ENCODE data around the gene NR3C1. TPM values are rescaled to one million over a fixed set of nuclear protein-coding genes. Genes with fewer than 3 reads are reported as not detected.

NR3C1 gene
- total RNA-seq, 6 experiments from 2014 or later: 27.3 to 60.1 (median 47.2) TPM

DNA sequence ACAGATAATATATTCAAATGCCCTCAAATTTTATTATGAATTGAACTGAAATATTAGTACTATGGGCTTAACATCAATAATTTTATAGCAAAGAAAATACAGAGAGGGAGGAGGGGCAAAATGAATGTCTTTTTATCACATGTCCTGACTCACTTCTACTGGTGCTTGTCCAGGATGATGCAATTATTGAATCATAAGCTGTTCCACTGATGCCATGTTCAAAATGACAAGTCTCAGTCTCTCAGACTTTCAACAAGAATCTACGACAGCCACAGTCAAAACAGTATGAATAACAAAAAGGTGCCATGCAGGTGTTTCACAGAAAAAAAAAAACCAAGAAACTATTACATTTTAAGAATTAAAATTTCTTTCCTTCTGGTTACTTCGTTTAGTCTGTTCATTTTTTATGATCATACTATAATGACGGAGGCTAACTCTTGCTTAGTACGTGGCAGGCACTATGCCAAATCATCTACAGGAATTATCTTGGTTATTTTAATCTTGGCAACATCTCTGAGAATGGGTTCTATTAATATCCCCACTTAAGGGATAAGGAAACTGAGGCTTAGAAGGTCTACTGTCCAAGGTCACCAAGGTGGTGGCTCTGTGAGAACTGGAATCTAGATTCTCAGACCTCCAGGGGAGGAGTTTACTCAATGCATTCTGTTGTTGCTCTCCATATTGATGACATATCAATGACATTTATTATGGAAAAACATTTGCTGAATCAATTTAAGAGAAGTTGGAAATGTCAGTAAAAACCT lies 61.5 kb downstream of the NR3C1 start:
- WGBS (ENCODE audit: insufficient coverage, low coverage, low lambda C conversion rate, missing lambda C conversion rate): 69% methylated on average over 4 of the region's 4 CpGs
- intact Hi-C loops (cut with DNase I): no loop called here
- Histone ChIP-seq H3K27ac (no peak overlapping the region), H3K9me3 (no peaks in the 10 kb centered on the region), H3K36me3 (no peaks in the 10 kb centered on the region), H3K4me1 (peaks cover 0 to 36% (median 14%) of the 10 kb centered on the region in 4 donors), H3K27me3 (no peaks in the 10 kb centered on the region), H3K4me3 (no peak overlapping the region)
- DNase-seq (no peak), ATAC-seq (peak in 3 of 4 donors; percentile 30 to 55 (median 54))
- TF ChIP-seq, protein P1, sequence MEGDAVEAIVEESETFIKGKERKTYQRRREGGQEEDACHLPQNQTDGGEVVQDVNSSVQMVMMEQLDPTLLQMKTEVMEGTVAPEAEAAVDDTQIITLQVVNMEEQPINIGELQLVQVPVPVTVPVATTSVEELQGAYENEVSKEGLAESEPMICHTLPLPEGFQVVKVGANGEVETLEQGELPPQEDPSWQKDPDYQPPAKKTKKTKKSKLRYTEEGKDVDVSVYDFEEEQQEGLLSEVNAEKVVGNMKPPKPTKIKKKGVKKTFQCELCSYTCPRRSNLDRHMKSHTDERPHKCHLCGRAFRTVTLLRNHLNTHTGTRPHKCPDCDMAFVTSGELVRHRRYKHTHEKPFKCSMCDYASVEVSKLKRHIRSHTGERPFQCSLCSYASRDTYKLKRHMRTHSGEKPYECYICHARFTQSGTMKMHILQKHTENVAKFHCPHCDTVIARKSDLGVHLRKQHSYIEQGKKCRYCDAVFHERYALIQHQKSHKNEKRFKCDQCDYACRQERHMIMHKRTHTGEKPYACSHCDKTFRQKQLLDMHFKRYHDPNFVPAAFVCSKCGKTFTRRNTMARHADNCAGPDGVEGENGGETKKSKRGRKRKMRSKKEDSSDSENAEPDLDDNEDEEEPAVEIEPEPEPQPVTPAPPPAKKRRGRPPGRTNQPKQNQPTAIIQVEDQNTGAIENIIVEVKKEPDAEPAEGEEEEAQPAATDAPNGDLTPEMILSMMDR (IDR thresholded peaks at IDR 0.05): no peak
- TF ChIP-seq POLR2A (IDR thresholded peaks at IDR 0.05): no peak

DNA sequence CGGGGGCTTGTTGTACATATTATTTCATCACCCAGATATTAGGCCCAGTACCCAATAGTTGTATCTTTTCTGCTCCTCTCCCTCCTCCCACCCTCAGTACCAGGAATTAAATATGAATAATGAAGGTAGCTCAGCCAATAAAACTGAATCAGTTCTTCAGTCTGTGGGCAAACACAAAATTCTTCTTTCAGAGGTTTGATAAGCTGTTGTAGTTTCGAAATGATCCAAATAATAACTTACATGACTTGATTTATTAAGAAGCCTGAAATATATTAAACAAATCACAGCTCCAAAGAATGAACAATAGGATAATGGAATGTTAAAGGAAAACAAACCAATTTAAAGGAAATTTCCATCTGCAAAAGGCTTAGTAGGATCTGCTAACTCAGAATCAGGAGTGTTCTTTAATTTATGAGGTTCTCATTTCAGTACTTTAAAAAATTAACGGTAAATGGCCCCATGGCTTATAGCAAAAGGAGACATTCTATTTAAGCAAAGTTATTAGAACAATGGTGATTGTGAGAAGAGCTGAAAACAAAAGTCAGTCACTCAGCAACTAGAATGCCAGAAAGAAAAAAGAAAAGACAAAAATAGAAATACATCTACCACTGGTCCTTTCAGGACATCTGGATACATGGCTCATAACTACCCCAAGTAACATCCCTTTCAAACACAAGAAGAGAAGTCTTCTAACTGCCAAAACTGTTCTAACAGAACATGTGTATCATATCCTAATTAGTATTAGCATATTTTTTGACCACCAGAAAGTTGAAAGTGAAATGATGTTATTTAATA lies 62.4 kb downstream of the NR3C1 start:
- TF ChIP-seq, protein P1 (IDR thresholded peaks at IDR 0.05): no peak
- no peak for TF ChIP-seq POLR2A (IDR thresholded peaks at IDR 0.05)
- ATAC-seq (no peak), DNase-seq (no peak)
- no peak overlapping the region for H3K4me3 ChIP-seq
- WGBS (ENCODE audit: insufficient coverage, low coverage, low lambda C conversion rate, missing lambda C conversion rate): 95% methylated on average over 3 of the region's 3 CpGs
- H3K27me3 ChIP-seq: no peaks in the 10 kb centered on the region
- no peaks in the 10 kb centered on the region for H3K36me3 ChIP-seq
- peaks cover 0 to 27% (median 12%) of the 10 kb centered on the region in 4 donors for H3K4me1 ChIP-seq
- no peaks in the 10 kb centered on the region for H3K9me3 ChIP-seq
- no peak overlapping the region for H3K27ac ChIP-seq
- intact Hi-C loops (cut with DNase I): no loop called here

DNA sequence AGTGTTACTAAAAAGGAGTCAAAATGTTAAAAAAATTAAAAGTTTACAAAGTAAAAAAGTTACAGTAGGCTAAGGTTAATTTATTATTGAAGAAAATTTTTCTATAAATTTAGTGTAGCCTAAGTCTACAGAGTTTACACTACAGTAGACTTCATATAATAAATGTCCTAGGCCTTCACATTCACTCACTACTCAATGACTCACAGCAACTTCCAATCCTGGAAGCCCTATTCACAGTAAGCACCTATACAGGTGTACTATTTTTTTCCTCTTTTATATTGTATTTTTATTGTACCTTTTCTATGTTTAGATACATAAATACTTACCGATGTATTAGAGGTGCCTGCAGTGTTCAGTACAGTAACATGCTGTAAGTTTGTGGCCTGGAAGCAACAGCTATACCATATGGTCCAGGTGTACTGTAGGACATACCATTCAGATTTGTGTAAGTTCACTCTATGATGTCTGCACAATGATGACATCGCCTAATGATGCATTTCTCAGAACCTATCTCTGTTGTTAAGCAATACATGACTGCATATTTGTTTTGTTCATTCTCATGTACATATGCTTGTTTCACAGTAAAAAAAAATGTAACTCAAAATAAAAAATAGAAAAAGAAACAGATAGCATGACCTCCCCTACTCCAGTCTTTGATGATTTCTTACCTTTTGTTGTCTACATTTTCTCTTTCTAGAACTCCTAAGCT lies 64.7 kb downstream of the NR3C1 start:
- DNase-seq (no peak), ATAC-seq (peak in 2 of 4 donors; percentile 23 to 52)
- 88% methylated on average over 2 of the region's 2 CpGs for whole genome bisulfite sequencing (ENCODE audit: insufficient coverage, low coverage, low lambda C conversion rate, missing lambda C conversion rate)
- peaks cover 0 to 15% (median 6%) of the 10 kb centered on the region in 4 donors for H3K4me1 ChIP-seq
- TF ChIP-seq POLR2A (IDR thresholded peaks at IDR 0.05): no peak
- TF ChIP-seq, protein P1 (IDR thresholded peaks at IDR 0.05): no peak
- no peaks in the 10 kb centered on the region for H3K36me3 ChIP-seq
- no peak overlapping the region for H3K4me3 ChIP-seq
- H3K9me3 ChIP-seq: no peaks in the 10 kb centered on the region
- H3K27ac ChIP-seq: no peak overlapping the region
- H3K27me3 ChIP-seq: no peaks in the 10 kb centered on the region
- intact Hi-C loops (cut with DNase I): no loop called here

DNA sequence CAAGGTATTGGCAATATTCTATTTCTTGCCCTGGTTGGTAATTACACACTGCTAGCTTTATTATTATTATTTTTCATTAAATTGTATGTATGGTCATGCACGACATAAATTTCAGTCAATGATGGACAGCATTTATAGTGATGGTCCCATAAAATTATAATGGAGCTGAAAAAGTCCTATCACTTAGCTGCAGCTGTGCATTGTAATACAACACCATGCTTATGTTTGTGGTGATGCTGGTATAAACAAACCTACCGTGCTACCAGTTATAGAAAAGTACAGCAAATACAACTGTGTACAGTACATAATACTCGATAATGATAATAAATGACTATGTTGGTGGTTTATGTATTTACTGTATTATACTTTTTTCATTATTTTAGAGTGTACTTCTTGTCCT lies 65.5 kb downstream of the NR3C1 start:
- H3K36me3 ChIP-seq: no peaks in the 10 kb centered on the region
- no peak for ATAC-seq
- H3K4me1 ChIP-seq: peaks cover 0 to 15% (median 6%) of the 10 kb centered on the region in 4 donors
- H3K9me3 ChIP-seq: no peaks in the 10 kb centered on the region
- no peak for DNase-seq
- H3K27me3 ChIP-seq: no peaks in the 10 kb centered on the region
- TF ChIP-seq, protein P1 (IDR thresholded peaks at IDR 0.05): no peak
- no peak for TF ChIP-seq POLR2A (IDR thresholded peaks at IDR 0.05)
- H3K27ac ChIP-seq: no peak overlapping the region
- no peak overlapping the region for H3K4me3 ChIP-seq
- intact Hi-C loops (cut with DNase I): no loop called here
- WGBS (ENCODE audit: insufficient coverage, low coverage, low lambda C conversion rate, missing lambda C conversion rate): 82% methylated on average over 3 of the region's 3 CpGs

All from right lobe of liver (tissue), 6 donors.